ENCODE data around the gene PTBP1.
A peak's percentile ranks its signal among the peaks of the same experiment; 100 is the strongest.

The PTBP1 gene

DNA sequence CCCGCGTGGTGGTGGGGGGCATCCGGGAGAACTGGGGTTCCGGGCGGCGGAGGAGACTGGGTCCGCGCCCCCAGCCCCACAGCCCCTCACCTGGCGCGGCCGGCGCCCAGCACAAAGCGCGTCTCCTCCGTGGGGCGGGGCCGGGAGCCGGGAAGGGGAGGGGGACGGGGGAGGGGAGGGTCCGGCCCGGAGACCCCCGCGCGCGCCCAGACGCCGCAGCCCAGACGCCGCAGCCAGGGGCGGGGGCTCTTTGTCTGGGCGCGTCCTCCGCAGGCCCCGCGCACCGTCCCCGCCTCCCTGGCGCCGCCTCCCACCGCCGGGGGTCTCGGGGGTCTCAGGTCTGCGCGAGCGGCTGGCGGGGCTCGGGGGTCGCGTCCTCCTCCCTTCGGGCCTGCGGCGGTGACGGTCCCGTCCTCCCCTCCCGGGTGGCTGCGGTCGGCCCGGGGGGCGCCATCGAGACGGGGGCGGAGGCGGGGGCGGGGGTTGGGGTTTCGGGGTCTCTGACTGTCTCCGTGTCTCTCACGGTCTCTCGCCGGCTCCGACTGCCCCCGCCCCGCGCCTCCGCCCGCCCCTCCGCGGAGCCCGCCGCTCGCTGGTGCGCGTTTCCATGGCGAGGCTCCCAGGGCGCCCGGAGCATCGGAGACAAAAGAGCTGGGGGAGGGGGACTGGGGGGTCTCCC, 24.7 kb downstream of the PTBP1 start, which contains the start of gene PLPPR3:
Gene PLPPR3, minus strand, starts transcription at position 131 of the 679 bp plus-strand sequence. CDS start 396 bp downstream, outside the sequence.
- H3K4me1 Mint-ChIP-seq = no peaks in the 10 kb centered on the region
- H3K9me3 Mint-ChIP-seq = no peaks in the 10 kb centered on the region
- DNase-seq (ENCODE audit: low spot score in 2 of 2) (no peak), ATAC-seq (replicated peaks; ENCODE audit: extremely low read depth, poor library complexity, severe bottlenecking) (no peak)
- peaks cover 13% of the 10 kb centered on the region for H3K36me3 Mint-ChIP-seq (ENCODE audit: insufficient read depth)
- peaks cover 12% of the 10 kb centered on the region for H3K27me3 Mint-ChIP-seq
- peak within 1 kb of the TSS; percentile 25 for H3K4me3 Mint-ChIP-seq
- H3K27ac Mint-ChIP-seq (ENCODE audit: low read depth) = no peak within 1 kb of the TSS

DNA sequence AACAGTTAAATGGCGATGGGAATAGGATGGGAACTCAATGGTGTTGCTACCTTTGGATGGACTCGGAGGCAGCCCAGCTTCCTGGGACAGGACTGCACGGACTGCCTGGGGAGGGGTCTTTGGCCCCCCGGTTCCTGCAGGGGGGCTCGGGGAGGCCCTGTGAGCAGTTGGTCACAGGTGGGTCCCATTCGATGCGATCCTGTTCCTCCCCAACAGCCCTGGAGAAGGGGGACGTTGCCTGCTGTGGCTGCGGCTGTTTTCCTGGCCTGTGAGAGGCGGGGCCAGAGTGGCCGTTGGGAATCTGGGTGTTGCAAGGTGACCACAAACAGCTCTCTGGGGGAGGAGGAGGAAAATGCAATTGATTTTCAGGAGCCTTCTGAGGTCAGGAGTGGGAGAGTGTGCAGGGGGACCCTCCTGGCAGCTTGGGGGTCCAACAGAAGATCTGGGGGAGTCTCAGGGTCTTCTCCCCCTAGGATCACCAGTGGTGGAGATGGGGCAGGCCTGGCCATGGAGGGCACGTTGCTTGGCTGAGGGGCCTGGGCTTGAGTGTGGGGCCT, 26.4 kb downstream of the PTBP1 start:
- H3K36me3 Mint-ChIP-seq (ENCODE audit: insufficient read depth) = peaks cover 13% of the 10 kb centered on the region
- H3K4me1 Mint-ChIP-seq = no peaks in the 10 kb centered on the region
- no peaks in the 10 kb centered on the region for H3K9me3 Mint-ChIP-seq
- ATAC-seq (replicated peaks; ENCODE audit: extremely low read depth, poor library complexity, severe bottlenecking) = no peak
- DNase-seq (ENCODE audit: low spot score in 2 of 2) = no peak
- H3K4me3 Mint-ChIP-seq = no peak overlapping the region
- H3K27ac Mint-ChIP-seq (ENCODE audit: low read depth) = no peak overlapping the region
- H3K27me3 Mint-ChIP-seq = peaks cover 12% of the 10 kb centered on the region

DNA sequence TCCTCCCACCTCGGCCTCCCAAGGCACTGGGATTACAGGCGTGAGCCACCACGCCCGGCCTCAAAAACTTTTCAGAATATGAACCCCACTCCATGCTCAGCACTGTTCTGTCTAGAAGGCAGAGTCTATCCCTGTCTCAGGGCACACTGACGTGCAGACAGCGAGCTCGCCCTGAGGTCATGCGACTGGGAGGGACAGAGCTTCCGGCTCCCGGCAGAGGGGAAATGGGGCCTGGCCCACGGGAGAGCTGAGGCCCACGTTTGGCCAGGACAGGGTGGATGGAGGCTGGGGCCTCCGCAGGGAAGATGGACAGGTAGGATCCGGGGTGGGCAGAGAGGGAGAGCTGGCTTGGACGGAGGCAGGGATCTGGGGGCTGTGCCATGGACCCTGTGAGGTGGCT, 27.6 kb downstream of the PTBP1 start:
- Mint-ChIP-seq H3K27me3 (peaks cover 12% of the 10 kb centered on the region), H3K4me3 (no peak overlapping the region), H3K9me3 (no peaks in the 10 kb centered on the region), H3K4me1 (no peaks in the 10 kb centered on the region), H3K27ac (ENCODE audit: low read depth) (no peak overlapping the region), H3K36me3 (ENCODE audit: insufficient read depth) (peaks cover 9% of the 10 kb centered on the region)
- DNase-seq (ENCODE audit: low spot score in 2 of 2) (no peak), ATAC-seq (replicated peaks; ENCODE audit: extremely low read depth, poor library complexity, severe bottlenecking) (no peak)

DNA sequence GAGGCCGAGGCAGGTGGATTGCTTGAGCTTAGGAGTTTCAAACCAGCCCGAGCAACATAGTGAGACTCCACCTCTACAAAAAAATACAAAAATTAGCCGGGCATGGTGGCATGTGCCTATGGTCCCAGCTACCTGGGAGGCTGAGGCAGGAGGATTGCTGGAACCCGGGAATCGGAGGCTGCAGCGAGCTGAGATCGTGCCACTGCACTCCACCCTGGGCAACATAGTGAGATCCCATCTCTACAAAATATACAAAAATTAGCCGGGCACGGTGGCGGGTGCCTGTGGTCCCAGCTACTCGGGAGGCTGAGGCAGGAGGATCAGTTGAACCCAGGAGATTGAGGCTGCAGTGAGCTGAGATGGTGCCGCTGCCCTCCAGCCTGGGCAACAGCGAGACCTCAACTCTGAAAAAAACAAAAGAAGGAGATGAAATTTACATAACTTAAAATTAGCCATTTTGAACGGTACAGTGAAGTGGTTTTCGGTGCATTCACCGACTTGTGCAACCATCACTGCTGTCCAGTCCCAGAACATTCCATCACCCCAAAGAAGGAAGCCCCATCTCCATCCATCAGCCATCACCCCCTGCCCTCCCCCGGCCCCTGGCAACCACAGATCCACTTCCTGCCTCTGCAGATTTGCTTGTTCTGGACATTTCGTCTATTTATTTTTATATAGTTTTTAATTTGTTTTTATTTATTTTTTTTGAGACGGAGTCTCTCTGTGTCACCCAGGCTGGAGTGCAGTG, 28.8 kb downstream of the PTBP1 start:
- peaks cover 12% of the 10 kb centered on the region for H3K27me3 Mint-ChIP-seq
- ATAC-seq (replicated peaks; ENCODE audit: extremely low read depth, poor library complexity, severe bottlenecking) (no peak), DNase-seq (ENCODE audit: low spot score in 2 of 2) (no peak)
- no peaks in the 10 kb centered on the region for H3K4me1 Mint-ChIP-seq
- H3K27ac Mint-ChIP-seq (ENCODE audit: low read depth) = no peak overlapping the region
- H3K4me3 Mint-ChIP-seq = no peak overlapping the region
- peaks cover 5% of the 10 kb centered on the region for H3K36me3 Mint-ChIP-seq (ENCODE audit: insufficient read depth)
- H3K9me3 Mint-ChIP-seq = no peaks in the 10 kb centered on the region

DNA sequence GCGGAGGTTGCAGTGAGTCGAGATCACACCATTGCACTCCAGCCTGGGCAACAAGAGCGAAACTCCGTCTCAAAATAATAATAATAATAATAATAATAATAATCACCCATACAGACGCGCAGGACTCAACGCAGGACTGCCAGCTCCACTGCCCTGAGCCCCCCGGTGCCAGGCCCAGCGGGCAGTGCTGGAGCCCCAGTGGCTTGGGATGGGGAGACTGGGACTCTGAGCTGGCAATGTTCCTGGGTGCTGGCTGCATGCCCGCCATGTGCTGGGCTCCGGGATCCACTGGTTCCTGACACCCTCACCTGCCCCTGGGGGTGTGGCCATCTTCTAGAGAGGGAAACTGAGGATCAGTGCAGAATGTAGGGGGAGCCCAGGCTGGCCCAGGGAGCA, 30.1 kb downstream of the PTBP1 start:
- Mint-ChIP-seq H3K4me3 (no peak overlapping the region), H3K27me3 (peaks cover 12% of the 10 kb centered on the region), H3K36me3 (ENCODE audit: insufficient read depth) (peaks cover 3% of the 10 kb centered on the region)

DNA sequence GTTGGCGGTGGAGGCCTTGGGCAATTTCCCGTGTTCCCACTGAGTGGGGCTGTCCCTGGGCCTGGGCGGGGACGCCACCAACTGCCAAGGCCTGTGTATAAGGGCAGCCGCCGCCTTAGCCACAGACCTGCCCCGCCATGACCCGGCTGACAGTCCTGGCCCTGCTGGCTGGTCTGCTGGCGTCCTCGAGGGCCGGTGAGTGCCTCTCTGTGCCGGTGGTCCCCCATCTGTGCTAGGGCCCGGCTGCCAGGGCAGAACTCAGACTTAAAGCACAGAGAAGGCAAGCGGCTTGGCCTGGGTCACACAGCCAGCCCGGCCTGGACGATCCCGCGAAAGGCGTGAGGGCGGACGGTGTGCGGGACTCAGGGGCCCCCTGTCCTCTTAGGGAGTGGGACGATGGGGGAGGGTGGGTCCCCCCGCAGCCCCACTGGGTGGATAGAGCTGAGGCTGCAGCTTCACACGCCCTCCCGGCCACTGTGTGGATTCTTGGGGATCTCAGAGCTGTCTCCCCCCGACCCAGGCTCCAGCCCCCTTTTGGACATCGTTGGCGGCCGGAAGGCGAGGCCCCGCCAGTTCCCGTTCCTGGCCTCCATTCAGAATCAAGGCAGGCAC, 30.6 kb downstream of the PTBP1 start, which contains the start of gene AZU1:
Gene AZU1, plus strand, starts transcription at position 128 of the 612 bp plus-strand sequence. Its CDS starts 10 bp downstream, at position 138.
- Mint-ChIP-seq H3K9me3 (no peaks in the 10 kb centered on the region), H3K27ac (ENCODE audit: low read depth) (no peak within 1 kb of the TSS), H3K36me3 (ENCODE audit: insufficient read depth) (peaks cover 3% of the 10 kb centered on the region), H3K27me3 (peaks cover 12% of the 10 kb centered on the region), H3K4me3 (no peak within 1 kb of the TSS), H3K4me1 (no peaks in the 10 kb centered on the region)
- DNase-seq (ENCODE audit: low spot score in 2 of 2) = no peak
- no peak for ATAC-seq (replicated peaks; ENCODE audit: extremely low read depth, poor library complexity, severe bottlenecking)

More for the DNA sequence above, 30.1 kb downstream of the PTBP1 start:
- H3K27ac Mint-ChIP-seq (ENCODE audit: low read depth) = no peak overlapping the region
- no peaks in the 10 kb centered on the region for H3K4me1 Mint-ChIP-seq
- DNase-seq (ENCODE audit: low spot score in 2 of 2) (no peak), ATAC-seq (replicated peaks; ENCODE audit: extremely low read depth, poor library complexity, severe bottlenecking) (no peak)
- no peaks in the 10 kb centered on the region for H3K9me3 Mint-ChIP-seq

DNA sequence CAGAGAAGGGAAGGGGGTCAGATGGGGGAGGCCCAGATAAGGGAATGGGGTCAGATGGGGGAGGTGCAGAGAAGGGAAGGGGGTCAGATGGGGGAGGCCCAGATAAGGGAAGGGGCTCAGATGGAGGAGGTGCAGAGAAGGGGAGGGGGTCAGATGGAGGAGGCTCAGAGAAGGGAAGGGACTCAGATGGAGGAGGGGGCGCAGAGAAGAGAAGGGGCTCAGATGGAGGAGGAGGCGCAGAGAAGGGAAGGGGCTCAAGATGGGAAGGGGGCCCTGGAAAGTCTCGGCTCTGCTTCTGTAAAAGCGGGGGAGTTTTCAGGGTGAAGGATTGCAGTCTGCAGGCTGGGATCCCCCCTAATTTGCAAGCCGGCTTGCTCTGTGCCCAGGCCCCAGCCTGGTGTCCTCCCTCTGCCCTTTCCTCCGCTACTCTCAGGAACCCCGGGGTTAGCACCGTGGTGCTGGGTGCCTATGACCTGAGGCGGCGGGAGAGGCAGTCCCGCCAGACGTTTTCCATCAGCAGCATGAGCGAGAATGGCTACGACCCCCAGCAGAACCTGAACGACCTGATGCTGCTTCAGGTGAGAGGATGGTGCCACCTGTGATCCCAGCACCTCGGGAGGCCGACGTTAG, 32.0 kb downstream of the PTBP1 start:
- no peaks in the 10 kb centered on the region for H3K4me1 Mint-ChIP-seq
- H3K36me3 Mint-ChIP-seq (ENCODE audit: insufficient read depth) = peaks cover 3% of the 10 kb centered on the region
- H3K27ac Mint-ChIP-seq (ENCODE audit: low read depth) = no peak overlapping the region
- no peak overlapping the region for H3K4me3 Mint-ChIP-seq
- no peaks in the 10 kb centered on the region for H3K9me3 Mint-ChIP-seq
- no peak for DNase-seq (ENCODE audit: low spot score in 2 of 2)
- H3K27me3 Mint-ChIP-seq = no peaks in the 10 kb centered on the region
- ATAC-seq (replicated peaks; ENCODE audit: extremely low read depth, poor library complexity, severe bottlenecking) = no peak

DNA sequence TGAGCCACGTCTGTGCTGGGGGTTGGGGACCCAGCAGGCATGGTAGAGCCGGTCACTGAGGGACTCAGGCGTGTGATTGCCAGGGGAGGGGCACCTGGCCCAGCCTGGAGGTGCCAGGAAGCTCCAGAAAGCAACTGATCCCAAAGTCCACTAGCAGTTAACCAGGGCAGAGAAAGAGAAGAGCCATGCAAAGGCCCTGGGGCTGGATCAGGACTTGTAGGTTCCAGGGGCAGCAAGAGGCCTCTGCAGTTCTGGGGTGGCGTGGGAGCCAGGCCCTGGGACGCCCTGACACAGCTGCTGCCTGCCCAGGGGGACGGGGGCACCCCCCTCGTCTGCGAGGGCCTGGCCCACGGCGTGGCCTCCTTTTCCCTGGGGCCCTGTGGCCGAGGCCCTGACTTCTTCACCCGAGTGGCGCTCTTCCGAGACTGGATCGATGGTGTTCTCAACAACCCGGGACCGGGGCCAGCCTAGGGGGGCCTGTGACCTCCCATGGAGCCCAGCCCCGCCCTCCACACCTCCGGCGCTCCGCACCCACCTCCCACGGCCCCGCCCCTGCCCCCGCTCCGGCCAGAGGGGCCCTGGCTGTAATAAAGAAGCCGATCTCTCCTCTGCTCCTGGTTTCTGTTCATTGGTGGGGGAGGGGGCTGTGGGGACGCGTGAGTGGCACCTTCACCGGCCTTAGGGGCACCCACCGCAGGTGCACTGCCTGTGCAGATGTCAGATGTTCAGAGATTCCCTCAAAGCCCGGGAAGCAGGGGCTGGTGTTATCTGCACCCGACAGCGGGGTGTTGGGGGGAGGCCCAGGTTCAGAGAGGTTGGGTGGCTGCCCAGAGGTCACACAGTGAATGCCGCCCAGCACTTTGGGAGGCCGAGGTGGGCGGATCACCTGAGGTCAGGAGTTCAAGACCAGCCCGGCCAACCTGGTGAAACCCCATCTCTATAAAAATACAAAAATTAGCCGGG, 34.4 kb downstream of the PTBP1 start:
- H3K27ac Mint-ChIP-seq (ENCODE audit: low read depth) = no peak overlapping the region
- H3K36me3 Mint-ChIP-seq (ENCODE audit: insufficient read depth) = peaks cover 3% of the 10 kb centered on the region
- H3K4me1 Mint-ChIP-seq = peaks cover 6% of the 10 kb centered on the region
- H3K9me3 Mint-ChIP-seq = no peaks in the 10 kb centered on the region
- no peak for ATAC-seq (replicated peaks; ENCODE audit: extremely low read depth, poor library complexity, severe bottlenecking)
- peaks cover 12% of the 10 kb centered on the region for H3K27me3 Mint-ChIP-seq
- DNase-seq (ENCODE audit: low spot score in 2 of 2) = no peak
- no peak overlapping the region for H3K4me3 Mint-ChIP-seq

DNA sequence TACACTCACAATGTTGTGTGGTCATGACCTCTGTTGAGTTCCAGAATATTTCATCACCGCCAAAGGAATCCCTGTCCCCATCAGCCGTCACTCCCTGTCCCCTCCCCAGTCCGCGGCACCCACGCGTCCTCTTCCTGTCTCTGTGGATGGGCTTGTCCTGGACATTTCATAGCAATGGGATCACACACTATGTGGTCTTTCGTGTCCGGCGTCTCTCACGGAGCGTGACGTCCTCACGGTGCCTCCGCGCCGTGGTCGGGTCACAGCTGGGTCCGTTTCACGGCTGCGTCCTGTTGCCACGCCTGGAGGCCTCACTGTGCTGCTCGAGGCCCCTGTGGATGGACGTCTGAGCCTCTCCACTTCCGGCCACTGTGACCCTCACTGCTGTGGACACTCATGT, 37.0 kb downstream of the PTBP1 start:
- Mint-ChIP-seq H3K36me3 (ENCODE audit: insufficient read depth) (peaks cover 3% of the 10 kb centered on the region), H3K27ac (ENCODE audit: low read depth) (no peak overlapping the region), H3K9me3 (no peaks in the 10 kb centered on the region), H3K27me3 (peaks cover 19% of the 10 kb centered on the region), H3K4me1 (peaks cover 6% of the 10 kb centered on the region), H3K4me3 (no peak overlapping the region)
- ATAC-seq (replicated peaks; ENCODE audit: extremely low read depth, poor library complexity, severe bottlenecking) (no peak), DNase-seq (ENCODE audit: low spot score in 2 of 2) (no peak)

DNA sequence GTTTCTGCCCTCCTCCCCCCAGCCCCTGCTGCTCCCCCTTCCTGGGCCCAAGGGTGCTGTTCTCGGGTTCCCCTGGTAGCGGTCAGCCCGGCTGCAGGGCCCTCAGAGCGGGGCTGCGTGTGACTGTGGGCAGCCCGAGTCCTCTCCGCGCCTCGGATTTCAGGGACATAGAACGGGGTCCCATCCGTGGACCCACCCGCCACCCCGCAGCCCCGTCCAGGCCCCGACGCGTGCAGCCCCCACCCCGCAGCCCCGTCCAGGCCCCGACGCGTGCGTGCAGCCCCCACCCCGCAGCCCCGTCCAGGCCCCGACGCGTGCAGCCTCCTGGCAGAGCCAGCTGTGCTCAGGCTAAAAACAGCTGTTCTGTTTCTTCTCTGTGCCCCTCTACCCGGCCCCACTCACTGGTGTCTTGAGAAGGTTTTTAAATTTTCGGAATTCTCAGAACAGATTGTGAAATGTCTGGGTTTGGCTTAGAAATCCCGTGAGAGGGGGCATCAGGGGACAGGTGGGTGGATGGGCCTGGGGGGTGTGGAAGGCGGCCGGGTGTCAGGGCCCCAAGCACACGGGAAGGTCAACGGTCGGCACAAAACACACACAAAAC, 38.1 kb downstream of the PTBP1 start:
- Mint-ChIP-seq H3K4me1 (peaks cover 6% of the 10 kb centered on the region), H3K9me3 (no peaks in the 10 kb centered on the region), H3K27ac (ENCODE audit: low read depth) (no peak overlapping the region), H3K4me3 (no peak overlapping the region), H3K36me3 (ENCODE audit: insufficient read depth) (peaks cover 5% of the 10 kb centered on the region), H3K27me3 (peaks cover 19% of the 10 kb centered on the region)
- DNase-seq (ENCODE audit: low spot score in 2 of 2) (no peak), ATAC-seq (replicated peaks; ENCODE audit: extremely low read depth, poor library complexity, severe bottlenecking) (no peak)

DNA sequence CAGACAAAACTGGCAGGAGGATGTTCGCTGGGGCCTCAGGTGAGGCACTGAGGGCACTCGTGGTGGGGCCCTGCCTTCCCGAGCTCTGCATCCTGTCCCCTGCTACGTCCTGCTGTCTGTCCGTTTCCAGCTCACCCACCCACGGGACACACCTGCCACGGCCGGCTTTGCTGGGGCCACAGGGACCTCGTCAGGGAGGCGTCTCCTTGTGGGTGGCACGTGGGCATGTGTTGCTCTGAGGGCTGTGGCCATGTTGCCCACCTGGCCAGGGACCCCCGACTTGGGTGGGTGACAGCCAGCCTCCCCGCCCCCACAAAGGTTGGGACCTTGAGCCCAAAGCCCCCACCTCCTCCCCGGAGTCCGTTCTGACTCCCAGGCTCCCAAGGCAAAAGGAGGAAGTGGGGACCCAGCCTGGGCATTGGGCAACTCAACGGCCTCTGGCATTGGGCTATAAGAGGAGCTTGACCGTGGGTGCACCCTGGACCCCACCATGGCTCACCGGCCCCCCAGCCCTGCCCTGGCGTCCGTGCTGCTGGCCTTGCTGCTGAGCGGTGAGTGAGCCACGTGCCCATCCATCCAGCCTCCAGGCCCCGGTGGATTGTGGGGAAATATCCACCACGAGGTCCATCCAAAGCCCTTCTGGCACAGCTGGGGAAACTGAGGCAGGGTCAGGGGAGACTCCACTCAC, 43.4 kb downstream of the PTBP1 start, which contains the start of gene PRTN3:
Gene PRTN3, plus strand, starts transcription at position 481 of the 688 bp plus-strand sequence. Its CDS starts 10 bp downstream, at position 491.
- Mint-ChIP-seq H3K27me3 (peaks cover 54% of the 10 kb centered on the region), H3K27ac (ENCODE audit: low read depth) (no peak within 1 kb of the TSS), H3K9me3 (peaks cover 5% of the 10 kb centered on the region), H3K4me1 (peaks cover 12% of the 10 kb centered on the region), H3K36me3 (ENCODE audit: insufficient read depth) (peaks cover 10% of the 10 kb centered on the region), H3K4me3 (no peak within 1 kb of the TSS)
- DNase-seq (ENCODE audit: low spot score in 2 of 2) = no peak
- ATAC-seq (replicated peaks; ENCODE audit: extremely low read depth, poor library complexity, severe bottlenecking) = no peak

Data from central memory CD8-positive, alpha-beta T cell (primary cell).